GDM1 (cell line): ENCODE results near the gene POLA2.
A peak's percentile ranks its signal among the peaks of the same experiment; 100 is the strongest.
"Not testable (repeated sequence)": the region's sequence is repeated elsewhere in the genome, so short reads cannot be mapped to it uniquely, and the experiment has no call there.

Experiments used
- DNase-seq: peaks from one replicate; lab custom pipeline; 2025; lab: John Stamatoyannopoulos, UW

Gene POLA2

DNA sequence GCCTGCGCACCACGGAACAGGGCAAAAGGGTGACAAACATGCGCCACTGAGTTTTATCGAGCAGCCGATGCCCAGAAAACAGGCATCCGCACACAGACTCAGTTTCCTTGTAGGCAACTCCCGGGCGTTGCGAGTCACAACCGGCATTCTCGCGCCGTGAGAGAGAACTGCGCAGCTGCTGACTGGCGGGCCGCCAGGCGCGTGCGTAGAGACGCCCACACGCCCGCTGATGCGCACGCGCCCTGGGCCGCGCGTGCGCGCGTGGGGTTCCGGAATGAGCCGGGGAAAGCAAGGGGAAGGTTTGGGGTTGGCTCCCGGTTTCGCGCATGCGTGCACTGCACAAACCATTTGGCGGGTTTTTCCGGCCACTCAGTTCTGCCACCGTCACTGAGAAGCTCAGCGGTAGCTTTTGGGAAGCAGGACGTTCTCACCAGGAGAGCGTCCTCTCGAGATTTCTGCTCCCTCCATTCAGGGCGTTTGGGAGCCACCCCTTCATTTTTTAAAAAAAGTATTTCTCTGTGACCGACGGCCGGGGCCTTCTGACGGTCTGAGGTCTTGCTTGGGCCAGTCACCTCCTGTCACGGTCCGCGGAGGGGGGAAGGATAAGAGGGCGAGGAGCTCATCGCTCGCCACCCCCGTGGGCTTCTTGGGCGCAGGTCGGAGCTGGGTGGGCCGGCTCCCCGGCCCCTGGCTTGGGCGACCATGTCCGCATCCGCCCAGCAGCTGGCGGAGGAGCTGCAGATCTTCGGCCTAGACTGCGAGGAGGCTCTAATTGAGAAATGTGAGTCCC, at the start of gene POLA2:
TSS of gene POLA2 (plus strand) at position 372 of the 790 bp plus-strand sequence. CDS start at position 703, 331 bp downstream.
- DNase-seq, result peak; percentile 96

DNA sequence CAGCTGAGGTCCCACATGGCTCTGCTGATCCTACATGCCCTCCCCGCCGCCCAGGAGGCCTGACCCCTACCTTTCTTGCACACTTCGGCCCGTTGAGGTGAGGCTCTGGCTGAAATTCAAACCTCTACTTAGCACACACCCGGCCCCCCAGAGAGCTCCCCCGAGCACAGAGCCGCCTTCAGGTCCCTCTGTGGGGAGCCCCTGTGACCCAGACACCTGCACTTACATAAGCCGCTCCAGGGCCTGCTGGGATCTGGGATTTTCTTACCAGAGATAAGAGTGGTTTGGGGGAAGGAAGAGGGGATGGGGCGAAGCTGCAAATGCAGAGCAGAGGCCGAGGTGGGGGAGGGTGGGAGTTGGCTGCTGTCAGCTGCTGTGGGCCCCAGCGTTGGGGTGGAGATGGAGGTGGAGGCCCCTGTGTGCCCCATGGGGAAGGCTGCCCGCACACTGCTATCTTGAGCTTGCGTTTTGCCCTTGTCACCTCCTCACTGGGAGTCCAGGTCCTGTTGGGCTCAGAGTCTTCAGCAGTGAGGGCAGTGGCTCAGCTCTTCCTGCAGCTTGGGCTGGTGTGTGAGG, 49.4 kb upstream of the POLA2 start:
- no peak for DNase-seq

DNA sequence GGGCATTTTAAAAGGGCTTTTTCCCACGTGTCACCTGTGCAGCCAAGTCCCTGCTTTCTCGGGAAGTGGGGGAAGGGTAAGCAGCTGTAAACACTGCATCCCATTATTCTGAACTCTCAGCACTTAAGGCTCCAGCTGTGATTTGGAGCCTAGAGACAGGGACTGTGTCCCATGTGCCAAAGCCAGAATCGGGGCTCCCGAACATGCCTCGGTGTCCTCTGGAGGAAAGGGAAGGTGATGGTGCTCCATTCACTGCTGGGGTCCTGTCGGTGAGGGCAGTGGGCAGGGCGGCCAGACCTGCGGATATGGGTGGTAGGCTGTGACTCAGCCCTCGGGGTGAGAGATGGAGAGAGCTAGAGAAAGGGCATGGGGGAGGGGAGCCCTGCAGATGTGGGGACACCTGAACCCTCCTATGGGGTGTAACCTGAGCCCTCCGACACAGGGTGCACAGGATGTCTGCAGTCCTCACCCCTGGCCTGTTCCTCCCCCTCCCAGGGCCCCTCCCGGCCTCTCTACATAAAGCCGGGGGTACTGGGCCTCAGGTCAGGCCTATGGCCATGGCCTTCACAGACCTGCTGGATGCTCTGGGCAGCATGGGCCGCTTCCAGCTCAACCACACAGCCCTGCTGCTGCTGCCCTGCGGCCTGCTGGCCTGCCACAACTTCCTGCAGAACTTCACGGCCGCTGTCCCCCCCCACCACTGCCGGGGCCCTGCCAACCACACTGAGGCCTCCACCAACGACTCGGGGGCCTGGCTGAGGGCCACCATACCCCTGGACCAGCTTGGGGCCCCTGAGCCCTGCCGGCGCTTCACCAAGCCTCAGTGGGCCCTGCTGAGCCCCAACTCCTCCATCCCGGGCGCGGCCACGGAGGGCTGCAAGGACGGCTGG, 48.2 kb upstream of the POLA2 start:
- DNase-seq, result peak; percentile 53

GRCh38 chr11:65214212-65214845, 47.4 kb upstream of the POLA2 start:
- DNase-seq, result no peak

- no peak for DNase-seq
Observed at GRCh38 chr11:65215441-65216076, 46.2 kb upstream of the POLA2 start.

- DNase-seq, result no peak
Observed at GRCh38 chr11:65216830-65217229, 44.9 kb upstream of the POLA2 start.

DNA sequence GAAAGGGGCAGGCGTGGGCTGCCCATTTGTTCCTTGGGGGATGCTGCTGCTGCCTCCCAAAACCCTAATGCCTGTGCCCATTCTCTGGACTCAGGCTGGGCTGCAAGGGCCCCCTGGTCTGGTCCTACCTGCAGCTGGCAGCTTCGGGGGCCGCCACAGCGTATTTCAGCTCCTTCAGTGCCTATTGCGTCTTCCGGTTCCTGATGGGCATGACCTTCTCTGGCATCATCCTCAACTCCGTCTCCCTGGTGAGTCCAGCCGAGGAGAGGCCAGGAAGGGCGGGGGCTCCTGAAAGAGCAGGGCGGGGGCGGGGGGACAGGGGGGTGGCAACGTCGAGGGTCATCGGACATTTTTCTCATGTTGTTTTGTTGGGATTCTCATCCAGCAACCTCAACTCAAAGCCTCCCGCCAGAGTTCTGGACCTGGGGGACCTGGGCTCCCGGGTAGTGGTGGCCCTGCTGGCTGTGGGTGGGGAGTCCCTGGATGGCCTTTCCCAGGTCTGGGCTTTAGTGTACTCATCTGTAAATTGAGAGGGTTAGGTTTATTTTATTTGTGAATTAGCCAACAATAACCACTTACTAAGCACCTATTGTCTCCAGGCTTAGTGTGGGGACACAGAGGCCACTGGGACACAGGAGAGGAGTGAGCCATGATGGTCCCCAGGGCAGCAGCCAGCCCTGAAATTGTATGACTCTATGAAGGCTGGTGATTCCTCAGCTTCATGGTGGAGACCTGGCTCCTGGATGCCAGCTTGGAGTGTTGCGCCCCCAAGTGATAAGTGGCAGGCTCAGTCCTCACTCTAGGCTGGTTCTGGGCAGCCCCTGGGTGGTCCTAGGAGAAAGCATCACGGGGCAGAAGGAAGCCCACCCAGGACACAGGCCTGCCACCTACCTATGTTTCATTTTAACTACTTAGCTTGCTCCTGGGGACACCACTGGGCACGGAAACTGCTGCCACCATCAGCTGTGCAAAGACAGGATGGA, 44.0 kb upstream of the POLA2 start:
- DNase-seq, result no peak

DNA sequence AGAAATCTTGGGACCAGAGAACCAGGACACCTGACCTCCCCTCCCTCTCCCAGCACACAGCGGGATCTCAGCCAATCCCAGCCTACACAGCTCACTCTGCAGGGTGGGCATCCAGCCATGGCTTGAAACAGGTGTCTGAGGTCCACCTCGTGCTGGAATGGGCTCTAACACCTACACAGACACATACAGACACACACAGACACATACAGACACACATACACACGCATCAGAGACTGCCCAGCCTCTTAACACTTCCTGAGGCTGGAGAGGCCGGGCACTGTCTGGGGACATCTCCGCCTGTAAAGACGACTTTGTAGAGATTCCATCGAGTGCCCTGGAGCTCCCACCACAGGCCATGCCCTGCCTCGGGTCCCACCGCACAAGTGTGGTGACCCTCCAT, 43.3 kb upstream of the POLA2 start:
- DNase-seq, result no peak

- no peak for DNase-seq
Observed at GRCh38 chr11:65219930-65220213, 41.9 kb upstream of the POLA2 start.

GRCh38 chr11:65221026-65221425, 40.7 kb upstream of the POLA2 start:
- DNase-seq, result no peak

DNA sequence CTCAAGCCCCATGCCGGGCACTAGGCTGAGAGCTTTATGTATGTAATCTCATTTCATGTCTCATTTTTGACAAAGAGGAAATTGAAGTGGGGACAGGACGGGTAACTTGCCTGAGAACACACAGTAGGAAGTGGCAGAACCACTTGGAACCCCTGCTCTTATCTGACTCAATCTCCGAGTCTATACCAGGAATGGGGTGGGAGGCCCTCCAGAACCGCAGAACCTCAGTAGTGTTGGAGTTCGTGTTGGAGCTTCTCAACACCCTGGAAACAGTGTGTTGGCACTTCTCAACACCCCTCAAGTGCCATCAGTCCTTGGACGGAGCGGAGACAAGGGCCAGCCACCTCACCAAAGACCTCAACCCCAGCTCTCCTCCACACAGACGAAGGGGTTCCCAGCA, 38.8 kb upstream of the POLA2 start:
- DNase-seq, result no peak

DNA sequence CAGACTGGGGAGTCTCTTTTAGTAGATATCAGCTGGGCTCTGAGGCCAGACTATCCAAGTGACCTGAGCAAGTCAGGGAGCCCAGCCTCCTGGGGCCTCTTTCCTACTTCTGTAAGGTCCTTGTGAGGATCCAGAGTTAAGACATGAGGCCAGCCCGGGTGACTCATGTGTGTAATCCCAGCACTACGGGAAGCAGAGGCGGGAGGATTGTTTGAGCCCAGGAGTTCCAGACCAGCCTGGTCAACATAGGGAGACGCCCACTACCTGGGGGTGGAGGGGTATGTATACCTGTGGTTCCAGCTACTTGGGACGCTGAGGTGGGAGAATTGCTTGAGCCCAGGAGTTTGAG, 36.9 kb upstream of the POLA2 start:
- no peak for DNase-seq

DNA sequence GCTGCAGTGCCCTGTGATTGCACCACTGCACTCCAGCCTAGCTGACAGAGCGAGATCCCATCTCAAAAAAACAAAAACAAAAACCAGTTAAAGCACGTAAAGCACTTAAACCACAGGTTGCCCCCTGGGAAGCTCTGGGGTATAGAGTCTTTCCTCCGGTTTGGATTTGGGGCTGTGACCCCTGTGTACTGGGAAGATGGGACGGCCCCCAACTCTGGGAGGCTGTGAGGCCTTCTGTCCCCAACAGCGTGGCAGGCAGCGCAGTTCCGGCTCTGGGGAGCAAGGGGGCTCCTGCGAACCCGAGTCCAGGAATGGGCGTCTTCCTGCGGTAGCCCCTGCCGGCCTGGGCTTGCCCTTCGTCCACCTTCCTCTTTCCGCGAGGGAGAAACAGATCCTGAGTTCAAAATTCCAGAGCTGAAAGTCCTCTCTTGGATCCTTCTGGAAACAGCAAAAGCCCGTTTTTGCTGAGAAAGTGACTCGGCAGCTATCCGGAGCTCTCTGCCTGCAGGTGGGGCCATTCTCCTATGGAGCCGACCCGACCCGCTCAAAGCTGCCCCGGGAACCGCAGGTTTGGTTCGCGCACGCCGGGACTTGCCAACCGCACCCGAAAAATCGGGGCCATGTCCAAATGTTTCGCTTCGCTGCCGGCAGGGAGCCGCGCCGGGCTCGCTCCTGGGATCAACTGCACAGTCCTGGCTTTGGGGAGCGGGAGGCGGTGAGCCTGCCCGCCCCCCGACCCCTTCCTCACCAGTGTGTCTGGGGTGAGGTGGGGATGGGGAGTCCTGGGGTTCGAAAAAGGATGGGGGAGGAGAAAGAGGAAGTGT, 36.3 kb upstream of the POLA2 start:
- DNase-seq, result peak; percentile 43

- DNase-seq, result no peak
Observed at GRCh38 chr11:65226103-65226442, 35.7 kb upstream of the POLA2 start.

GRCh38 chr11:65227879-65228278, 33.9 kb upstream of the POLA2 start:
- no peak for DNase-seq

GRCh38 chr11:65236194-65237059, 25.3 kb upstream of the POLA2 start:
- DNase-seq, result no peak

GRCh38 chr11:65238302-65238701, 23.5 kb upstream of the POLA2 start:
- DNase-seq, result not testable (repeated sequence)

GRCh38 chr11:65241134-65241533, 20.6 kb upstream of the POLA2 start:
- no peak for DNase-seq

GRCh38 chr11:65241692-65242091, 20.1 kb upstream of the POLA2 start:
- no peak for DNase-seq
